ENCODE results near the gene PRKAG2. TPM values are rescaled to one million over a fixed set of nuclear protein-coding genes. Genes with fewer than 3 reads are reported as not detected.

Gene PRKAG2
- total and polyA plus RNA-seq, 4 donors: 3.6 to 25.1 (median 16.8) TPM

GRCh38 chr7:151726652-151727578 lies 150.0 kb downstream of the PRKAG2 start:
- Histone ChIP-seq H3K27ac (ENCODE audit: low read depth in 1 of 2, low read length in 2 of 2) (peak overlapping the region; percentile 39 to 60), H3K36me3 (ENCODE audit: control insufficient read depth in 4 of 4, insufficient read depth in 3 of 4, low read depth in 1 of 4, low read length in 3 of 4) (peaks cover 0 to 4% (median under 1%) of the 10 kb centered on the region in 4 donors), H3K9me3 (ENCODE audit: control insufficient read depth in 4 of 4, low read length in 3 of 4) (no peaks in the 10 kb centered on the region), H3K27me3 (ENCODE audit: control insufficient read depth in 4 of 4, insufficient read depth in 4 of 4, low read length in 3 of 4) (no peaks in the 10 kb centered on the region), H3K4me3 (ENCODE audit: low read depth in 1 of 3, low read length in 3 of 3) (no peak overlapping the region), H3K4me1 (ENCODE audit: control insufficient read depth in 4 of 4, insufficient read depth in 4 of 4, low read length in 3 of 4) (peaks cover 0 to 5% (median 4%) of the 10 kb centered on the region in 4 donors), H3K9ac (ENCODE audit: low read depth in 1 of 2, low read length in 2 of 2) (no peak overlapping the region)
- TF ChIP-seq HNF4G (IDR thresholded peaks at IDR 0.05) (no peak), GABPA (IDR thresholded peaks at IDR 0.05 in 1 of 2, conservative IDR thresholded peaks at IDR 0.05 in 1 of 2) (no peak), TAF1 (conservative IDR thresholded peaks at IDR 0.05) (no peak), RAD21 (IDR thresholded peaks at IDR 0.05) (no peak), CTCF (IDR thresholded peaks at IDR 0.05; ENCODE audit: low read depth, low read length, missing input control) (no peak), HNF4A (conservative IDR thresholded peaks at IDR 0.05) (no peak), RXRA (IDR thresholded peaks at IDR 0.05) (no peak), FOXA1 (IDR thresholded peaks at IDR 0.05) (no peak), SP1 (IDR thresholded peaks at IDR 0.05) (no peak)
- TF ChIP-seq, protein P1, sequence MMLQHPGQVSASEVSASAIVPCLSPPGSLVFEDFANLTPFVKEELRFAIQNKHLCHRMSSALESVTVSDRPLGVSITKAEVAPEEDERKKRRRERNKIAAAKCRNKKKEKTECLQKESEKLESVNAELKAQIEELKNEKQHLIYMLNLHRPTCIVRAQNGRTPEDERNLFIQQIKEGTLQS (IDR thresholded peaks at IDR 0.05): no peak
- 82% methylated on average over 23 of the region's 23 CpGs for WGBS
- no peak for DNase-seq (ENCODE audit: low spot score)

GRCh38 chr7:151725844-151726651 lies 150.9 kb downstream of the PRKAG2 start:
- Histone ChIP-seq H3K9me3 (ENCODE audit: control insufficient read depth in 4 of 4, low read length in 3 of 4) (no peaks in the 10 kb centered on the region), H3K4me3 (ENCODE audit: low read depth in 1 of 3, low read length in 3 of 3) (no peak overlapping the region), H3K4me1 (ENCODE audit: control insufficient read depth in 4 of 4, insufficient read depth in 4 of 4, low read length in 3 of 4) (peaks cover 0 to 11% (median 5%) of the 10 kb centered on the region in 4 donors), H3K27ac (ENCODE audit: low read depth in 1 of 2, low read length in 2 of 2) (no peak overlapping the region), H3K27me3 (ENCODE audit: control insufficient read depth in 4 of 4, insufficient read depth in 4 of 4, low read length in 3 of 4) (no peaks in the 10 kb centered on the region), H3K36me3 (ENCODE audit: control insufficient read depth in 4 of 4, insufficient read depth in 3 of 4, low read depth in 1 of 4, low read length in 3 of 4) (peaks cover 0 to 4% (median under 1%) of the 10 kb centered on the region in 4 donors), H3K9ac (ENCODE audit: low read depth in 1 of 2, low read length in 2 of 2) (no peak overlapping the region)
- TF ChIP-seq HNF4G (IDR thresholded peaks at IDR 0.05) (no peak), ZBTB33 (IDR thresholded peaks at IDR 0.05) (no peak), YY1 (IDR thresholded peaks at IDR 0.05) (no peak), HNF4A (conservative IDR thresholded peaks at IDR 0.05) (no peak), JUND (IDR thresholded peaks at IDR 0.05) (no peak)
- no peak for DNase-seq (ENCODE audit: low spot score)
- 94% methylated on average over 23 of the region's 23 CpGs for WGBS
